Measurements from ENCODE around the gene SOCS1. TPM values are rescaled to one million over a fixed set of nuclear protein-coding genes. Genes with fewer than 3 reads are reported as not detected.

Gene SOCS1
- total and polyA plus RNA-seq, 12 donors: 0.60 to 12.2 (median 2.5) TPM

GRCh38 chr16:11257131-11257938, 1.3 kb upstream of the SOCS1 start:
- ATAC-seq: peak; percentile 56 to 86 (median 80)

GRCh38 chr16:11256661-11257130, 692 bp upstream of the SOCS1 start:
- no peak for TF ChIP-seq CTCF (IDR thresholded peaks at IDR 0.05)
- peaks cover 15 to 63% (median 34%) of the 10 kb centered on the region in 9 donors for H3K4me1 ChIP-seq
- H3K36me3 ChIP-seq: peaks cover 0 to 34% (median 0%) of the 10 kb centered on the region in 9 donors
- ATAC-seq: peak; percentile 36 to 78 (median 61)
- WGBS, 2 donors: 1% methylated on average over 32 of the region's 32 CpGs
- peak; percentile 63 to 76 for DNase-seq
- no peaks in the 10 kb centered on the region for H3K9me3 ChIP-seq
- H3K27ac ChIP-seq: peak overlapping the region; percentile 92 to 100 (median 98)
- no peaks in the 10 kb centered on the region for H3K27me3 ChIP-seq
- peak overlapping the region; percentile 42 to 93 (median 82) for H3K4me3 ChIP-seq
- intact Hi-C loops (cut with DNase I): loop anchor here (1.0 to 10.0 kb wide), 17 partner anchors 94 to 292 kb away; no protein-coding TSS in a partner anchor

More at GRCh38 chr16:11257131-11257938, 1.3 kb upstream of the SOCS1 start:
- H3K27me3 ChIP-seq: no peaks in the 10 kb centered on the region
- H3K4me1 ChIP-seq: peaks cover 15 to 57% (median 34%) of the 10 kb centered on the region in 9 donors
- peak overlapping the region; percentile 42 to 93 (median 82) for H3K4me3 ChIP-seq
- H3K36me3 ChIP-seq: peaks cover 0 to 30% (median 0%) of the 10 kb centered on the region in 9 donors
- DNase-seq: peak; percentile 61 to 80
- 24 to 27% methylated on average over 21 of the region's 21 CpGs for WGBS, 2 donors
- peak overlapping the region in 9 of 10 donors; percentile 92 to 100 (median 97) for H3K27ac ChIP-seq
- peak; percentile 64 to 85 (median 76) for TF ChIP-seq CTCF (IDR thresholded peaks at IDR 0.05)
- H3K9me3 ChIP-seq: no peaks in the 10 kb centered on the region
- intact Hi-C loops (cut with DNase I): loop anchor here (1.0 to 10.0 kb wide), 17 partner anchors 93 to 293 kb away; no protein-coding TSS in a partner anchor

- H3K27me3 ChIP-seq: no peaks in the 10 kb centered on the region
- peak overlapping the region; percentile 42 to 93 (median 82) for H3K4me3 ChIP-seq
- peaks cover 0 to 37% (median 0%) of the 10 kb centered on the region in 9 donors for H3K36me3 ChIP-seq
- intact Hi-C loops (cut with DNase I): loop anchor here in 9 of 10 donors (5.0 to 10.0 kb wide), 8 partner anchors 102 to 288 kb away; no protein-coding TSS in a partner anchor
- DNase-seq: peak in 1 of 2 donors; percentile 41
- peaks cover 15 to 66% (median 34%) of the 10 kb centered on the region in 9 donors for H3K4me1 ChIP-seq
- WGBS, 2 donors: 4 to 7% methylated on average over 102 to 105 of the region's 105 CpGs
- no peaks in the 10 kb centered on the region for H3K9me3 ChIP-seq
- peak in 2 of 8 donors; percentile 1 to 7 for ATAC-seq
- peak overlapping the region; percentile 92 to 100 (median 98) for H3K27ac ChIP-seq
- TF ChIP-seq CTCF (IDR thresholded peaks at IDR 0.05): peak in 2 of 9 donors; percentile 19 to 21
Measured at GRCh38 chr16:11254913-11255736, 879 bp downstream of the SOCS1 start.

Data from heart right ventricle (tissue), 16 donors.